HG03025 (cell line): Measurements from ENCODE around the gene SPDYE2B.
"Not testable (repeated sequence)": the region's sequence is repeated elsewhere in the genome, so short reads cannot be mapped to it uniquely, and the experiment has no call there.

ENCODE experiments used
- ATAC-seq: cut with Tn5 transposase; IDR thresholded peaks from one replicate; pipeline ENCODE4 v1.9.1; 2021; ENCODE audit warnings: mild to moderate bottlenecking, moderate library complexity; ENCODE audit not compliant: unreplicated experiment, low FRiP score

The SPDYE2B gene

DNA sequence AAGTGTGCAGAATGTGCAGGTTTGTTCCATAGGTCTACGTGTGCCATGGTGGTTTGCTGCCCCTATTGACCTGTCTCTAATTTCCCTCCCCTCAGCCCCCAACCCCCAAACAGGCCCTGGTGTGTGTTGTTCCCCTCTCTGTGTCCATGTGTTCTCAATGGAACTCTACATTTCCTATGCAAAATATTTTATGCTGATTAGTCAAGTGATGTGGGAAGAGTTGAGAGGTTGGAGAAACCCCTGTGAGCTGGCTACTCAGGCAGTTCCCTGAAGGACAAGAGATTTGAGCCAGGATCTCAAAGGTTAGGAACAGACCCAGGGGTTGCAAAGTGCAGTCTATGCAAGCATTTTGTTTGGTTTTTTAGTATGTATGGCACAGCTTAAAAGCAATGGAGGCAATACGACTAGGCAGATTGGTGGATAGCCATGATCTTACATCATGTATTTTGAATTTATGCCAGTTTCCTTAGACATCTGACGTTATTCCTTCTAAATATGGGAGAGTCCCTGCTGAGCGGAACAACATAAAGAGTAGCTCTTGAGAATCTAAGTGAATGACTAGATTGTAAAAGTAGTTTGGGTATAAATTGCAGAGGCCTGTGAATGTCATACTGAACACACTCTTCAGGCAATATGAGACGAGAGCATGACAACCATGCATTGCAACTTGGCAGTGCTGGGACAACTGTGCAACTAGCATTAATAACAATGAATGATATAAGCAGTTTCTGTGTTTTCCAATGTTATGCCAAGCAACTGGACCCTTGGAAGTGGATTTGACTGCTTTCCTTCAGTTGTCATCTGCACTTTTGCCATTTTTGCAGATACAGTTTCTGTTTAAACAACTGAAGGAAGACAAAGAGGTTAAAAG is 47.8 kb downstream of the SPDYE2B start:
- not testable (repeated sequence) for ATAC-seq

DNA sequence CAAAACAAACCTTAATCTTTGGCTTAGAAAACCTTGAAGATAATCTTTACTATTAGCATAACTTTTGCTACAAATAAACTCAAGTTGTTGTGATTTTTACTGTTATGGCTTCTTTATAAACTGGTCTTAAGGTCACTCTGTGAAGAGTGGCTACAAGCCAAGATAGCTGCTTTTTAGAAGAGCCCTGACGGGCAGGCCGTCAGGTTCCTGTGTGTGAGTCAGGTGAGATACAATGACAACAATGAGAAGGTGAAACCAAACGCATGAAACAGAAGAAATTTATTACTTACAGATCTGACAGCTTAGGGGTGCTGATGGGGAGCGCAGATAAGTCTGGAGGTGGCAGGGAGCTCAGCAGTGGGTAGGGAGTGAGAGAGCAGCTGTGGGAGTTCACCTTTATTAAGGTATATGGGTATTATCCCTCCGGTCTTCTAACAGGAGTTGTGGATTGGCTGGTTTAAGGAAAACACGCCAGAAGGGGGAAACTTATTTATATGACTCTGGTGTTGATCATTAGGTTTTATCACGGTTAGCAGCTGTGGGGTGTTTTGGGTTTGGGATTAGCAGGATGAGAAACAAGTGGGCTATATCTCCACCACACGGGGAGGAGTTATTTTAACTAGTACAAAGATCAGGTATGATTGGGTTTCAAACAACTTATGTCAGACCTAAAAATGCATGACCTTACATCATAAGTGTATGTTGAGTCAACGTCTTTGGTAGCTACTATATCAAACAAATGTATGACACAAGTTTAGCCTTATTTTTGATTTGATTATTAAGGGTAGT is 49.0 kb downstream of the SPDYE2B start:
- not testable (repeated sequence) for ATAC-seq
